Measurements from ENCODE around the gene USP49. TPM values are rescaled to one million over a fixed set of nuclear protein-coding genes. Genes with fewer than 3 reads are reported as not detected.
"Not testable (repeated sequence)": the region's sequence is repeated elsewhere in the genome, so short reads cannot be mapped to it uniquely, and the experiment has no call there.

USP49 gene
- polyA plus RNA-seq (ENCODE audit: low read depth in 6 of 6) = 1 to 10 TPM in 1 of 6 donors, under 1 TPM in 4, not detected in 1; 0.62 to 1.0 (median 0.69) TPM

GRCh38 chr6:41895300-41896233, at the start of gene USP49:
Gene USP49 (minus strand): TSS chr6:41895375. CDS start chr6:41806983, 88,392 bp downstream.
- H3K4me1 Mint-ChIP-seq = peaks cover 9 to 19% (median 12%) of the 10 kb centered on the region in 3 donors
- no peaks in the 10 kb centered on the region for H3K9me3 Mint-ChIP-seq
- H3K4me3 Mint-ChIP-seq = no peak within 1 kb of the TSS
- no peaks in the 10 kb centered on the region for H3K27me3 Mint-ChIP-seq
- DNase-seq (peak; percentile 88), ATAC-seq (ENCODE audit: low read depth in 2 of 2) (peak; percentile 88 to 89)
- H3K36me3 Mint-ChIP-seq = no peaks in the 10 kb centered on the region
- H3K27ac Mint-ChIP-seq = peak within 1 kb of the TSS in 5 of 6 donors; percentile 94 to 97 (median 95)

GRCh38 chr6:41943456-41943855, 48.3 kb upstream of the USP49 start:
- Mint-ChIP-seq H3K27ac (no peak overlapping the region), H3K36me3 (peaks cover 0 to 13% of the 10 kb centered on the region in 2 donors), H3K4me1 (peaks cover 42 to 53% (median 50%) of the 10 kb centered on the region in 3 donors), H3K27me3 (no peaks in the 10 kb centered on the region), H3K9me3 (no peaks in the 10 kb centered on the region), H3K4me3 (no peak overlapping the region)
- DNase-seq (no peak), ATAC-seq (ENCODE audit: low read depth in 2 of 2) (no peak)

GRCh38 chr6:41942882-41943281, 47.7 kb upstream of the USP49 start:
- peak overlapping the region in 1 of 6 donors; percentile 83 for H3K27ac Mint-ChIP-seq
- DNase-seq; H3K27me3 Mint-ChIP-seq; ATAC-seq (ENCODE audit: low read depth in 2 of 2); H3K9me3 Mint-ChIP-seq; H3K36me3 Mint-ChIP-seq: not testable (repeated sequence)
- peak overlapping the region in 5 of 8 donors; percentile 20 to 89 (median 80) for H3K4me3 Mint-ChIP-seq
- peaks cover 44 to 58% (median 52%) of the 10 kb centered on the region in 3 donors for H3K4me1 Mint-ChIP-seq

GRCh38 chr6:41942067-41942851, 47.1 kb upstream of the USP49 start:
- Mint-ChIP-seq H3K27me3 (no peaks in the 10 kb centered on the region), H3K27ac (peak overlapping the region; percentile 63 to 90 (median 85)), H3K36me3 (peaks cover 0 to 2% of the 10 kb centered on the region in 2 donors), H3K9me3 (no peaks in the 10 kb centered on the region), H3K4me3 (peak overlapping the region; percentile 80 to 92 (median 89)), H3K4me1 (peaks cover 42 to 58% (median 52%) of the 10 kb centered on the region in 3 donors)
- DNase-seq (no peak), ATAC-seq (ENCODE audit: low read depth in 2 of 2) (no peak)

GRCh38 chr6:41941280-41942066, 46.3 kb upstream of the USP49 start, which contains the start of gene CCND3:
Gene CCND3 (minus strand): TSS chr6:41941808. CDS start chr6:41941649, 159 bp downstream.
- Mint-ChIP-seq H3K27ac (peak within 1 kb of the TSS; percentile 64 to 94 (median 85)), H3K4me1 (peaks cover 46 to 62% (median 59%) of the 10 kb centered on the region in 3 donors), H3K36me3 (peaks cover 0 to 2% of the 10 kb centered on the region in 2 donors), H3K27me3 (no peaks in the 10 kb centered on the region), H3K9me3 (no peaks in the 10 kb centered on the region), H3K4me3 (peak within 1 kb of the TSS; percentile 85 to 93 (median 89))
- DNase-seq (peak; percentile 76), ATAC-seq (ENCODE audit: low read depth in 2 of 2) (peak; percentile 89 to 91)

GRCh38 chr6:41940759-41941279, 45.6 kb upstream of the USP49 start:
- Mint-ChIP-seq H3K9me3 (no peaks in the 10 kb centered on the region), H3K36me3 (peaks cover 0 to 6% of the 10 kb centered on the region in 2 donors), H3K4me3 (peak overlapping the region; percentile 84 to 93 (median 89)), H3K27ac (peak overlapping the region in 5 of 6 donors; percentile 38 to 94 (median 82)), H3K27me3 (no peaks in the 10 kb centered on the region), H3K4me1 (peaks cover 53 to 65% (median 65%) of the 10 kb centered on the region in 3 donors)
- DNase-seq (peak; percentile 31), ATAC-seq (ENCODE audit: low read depth in 2 of 2) (peak in 1 of 2 donors; percentile 16)

- Mint-ChIP-seq H3K27ac (peak overlapping the region; percentile 49 to 94 (median 90)), H3K4me1 (peaks cover 53 to 72% (median 70%) of the 10 kb centered on the region in 3 donors), H3K9me3 (no peaks in the 10 kb centered on the region), H3K27me3 (no peaks in the 10 kb centered on the region), H3K36me3 (peaks cover 0 to 6% of the 10 kb centered on the region in 2 donors), H3K4me3 (peak overlapping the region; percentile 84 to 93 (median 89))
- no peak for DNase-seq
- no peak for ATAC-seq (ENCODE audit: low read depth in 2 of 2)
These were observed 44.9 kb upstream of the USP49 start for GRCh38 chr6:41939848-41940758.

- DNase-seq (no peak), ATAC-seq (ENCODE audit: low read depth in 2 of 2) (no peak)
- peak overlapping the region; percentile 17 to 93 (median 85) for H3K4me3 Mint-ChIP-seq
- no peaks in the 10 kb centered on the region for H3K27me3 Mint-ChIP-seq
- H3K27ac Mint-ChIP-seq = peak overlapping the region; percentile 65 to 96 (median 90)
- no peaks in the 10 kb centered on the region for H3K9me3 Mint-ChIP-seq
- peaks cover 6% of the 10 kb centered on the region in 2 donors for H3K36me3 Mint-ChIP-seq
- H3K4me1 Mint-ChIP-seq = peaks cover 58 to 80% (median 78%) of the 10 kb centered on the region in 3 donors
These were observed 44.1 kb upstream of the USP49 start for GRCh38 chr6:41939176-41939847.

- ATAC-seq (ENCODE audit: low read depth in 2 of 2) (no peak), DNase-seq (no peak)
- H3K27ac Mint-ChIP-seq = peak overlapping the region; percentile 65 to 96 (median 84)
These were observed 43.5 kb upstream of the USP49 start for GRCh38 chr6:41938590-41939175.

GRCh38 chr6:41937861-41938574, 42.8 kb upstream of the USP49 start:
- peaks cover 59 to 84% (median 82%) of the 10 kb centered on the region in 3 donors for H3K4me1 Mint-ChIP-seq
- H3K36me3 Mint-ChIP-seq = peaks cover 6% of the 10 kb centered on the region in 2 donors
- peak overlapping the region; percentile 63 to 96 (median 74) for H3K27ac Mint-ChIP-seq
- peak overlapping the region in 7 of 8 donors; percentile 59 to 89 (median 73) for H3K4me3 Mint-ChIP-seq
- ATAC-seq (ENCODE audit: low read depth in 2 of 2) (no peak), DNase-seq (no peak)
- H3K9me3 Mint-ChIP-seq = no peaks in the 10 kb centered on the region
- no peaks in the 10 kb centered on the region for H3K27me3 Mint-ChIP-seq

More at GRCh38 chr6:41938590-41939175, 43.5 kb upstream of the USP49 start:
- H3K4me3 Mint-ChIP-seq = peak overlapping the region; percentile 17 to 93 (median 81)
- peaks cover 58 to 81% (median 81%) of the 10 kb centered on the region in 3 donors for H3K4me1 Mint-ChIP-seq
- no peaks in the 10 kb centered on the region for H3K9me3 Mint-ChIP-seq
- peaks cover 6% of the 10 kb centered on the region in 2 donors for H3K36me3 Mint-ChIP-seq
- no peaks in the 10 kb centered on the region for H3K27me3 Mint-ChIP-seq

Measured in naive B cell (primary cell).